Posterior cingulate gyrus (tissue), 11 donors: ENCODE results near the gene STX1B.
A peak's percentile ranks its signal among the peaks of the same experiment; 100 is the strongest.
"Not testable (repeated sequence)": the region's sequence is repeated elsewhere in the genome, so short reads cannot be mapped to it uniquely, and the experiment has no call there.

Source experiments
- DNase-seq, 10 donors: peaks; one replicate each; pipeline versions ENCODE4 v3.0.0 to v3.0.0-alpha.2; 2020 to 2021; ENCODE audit warnings: mixed read lengths in 3 of 10
- intact Hi-C: fragments of 100-400 bp; cut with DNase I; formaldehyde crosslinking; loops from one replicate; pipeline ENCODE4 v1.15.1; 2023

Gene STX1B

GRCh38 chr16:30941600-30942425 is 68.6 kb downstream of the STX1B start:
- peak in 9 of 10 donors; percentile 42 to 94 (median 65) for DNase-seq
- intact Hi-C loops, result no loop called here

- peak in 1 of 10 donors; percentile 36 for DNase-seq
- intact Hi-C loops, result not testable (repeated sequence)
Observed at GRCh38 chr16:30939571-30939970, 70.9 kb downstream of the STX1B start.
